Prostate gland (tissue), 2 donors: Measurements from ENCODE around the gene WTAP. TPM values are rescaled to one million over a fixed set of nuclear protein-coding genes. Genes with fewer than 3 reads are reported as not detected.
A peak's percentile ranks its signal among the peaks of the same experiment; 100 is the strongest.
"Not testable (repeated sequence)": the region's sequence is repeated elsewhere in the genome, so short reads cannot be mapped to it uniquely, and the experiment has no call there.

Experiments
- DNase-seq: peaks from one replicate; pipeline ENCODE4 v3.0.0-alpha.2; 2019; ENCODE audit warnings: low spot score
- H3K27ac ChIP-seq, 2 donors: fragments of 200-600 bp; sonication (generic); 2 replicates each; pipeline ENCODE4 v1.5.1; 2017 to 2019
- H3K27me3 ChIP-seq: fragments of 200-600 bp; sonication (generic); replicated peaks from 2 replicates; pipeline ENCODE4 v1.5.1; 2019; ENCODE audit not compliant: insufficient read depth
- H3K36me3 ChIP-seq, 2 donors: fragments of 200-600 bp; sonication (generic); 1 replicate in 1 of 2; 2 replicates in 1 of 2; pipeline versions ENCODE4 v1.5.1 to v1.8.1; 2017 to 2019
- H3K4me1 ChIP-seq: fragments of 200-600 bp; sonication (generic); replicated peaks from 2 replicates; pipeline ENCODE4 v1.5.1; 2019
- H3K4me3 ChIP-seq, 2 donors: fragments of 200-600 bp; sonication (generic); 2 replicates each; pipeline ENCODE4 v1.5.1; 2017 to 2019
- H3K9me3 ChIP-seq: fragments of 200-600 bp; sonication (generic); 2 replicates; pipeline ENCODE4 v1.5.1; 2017
- POLR2A ChIP-seq: fragments of 450-650 bp; IDR thresholded peaks from one replicate; pipeline ENCODE4 v1.6.1; 2016; ENCODE audit warnings: antibody characterized with exemption, mild to moderate bottlenecking
- POLR2AphosphoS5 ChIP-seq: sonication (generic); formaldehyde crosslinking; IDR thresholded peaks from one replicate; pipeline ENCODE4 v1.6.1; 2017; ENCODE audit warnings: antibody characterized with exemption
- WGBS: methylation state at CpG from one replicate; pipeline ENCODE4 v1.1.5; 2018; 5-methylcytosine and 5-hydroxymethylcytosine counted together
- intact Hi-C: fragments of 100-400 bp; cut with DNase I; formaldehyde crosslinking; loops from one replicate; pipeline ENCODE4 v1.14.2; 2022
- total RNA-seq, 2 donors: library from RNA; depleted of rRNA; stranded (reverse); fragments of >200 nt; gene quantifications; one replicate each; pipeline ENCODE4 v1.1.0, GENCODE V29; 2016
- TF ChIP-seq, protein P1 (sequence below), 4 experiments: fragments of 200-600 bp in 2 of 4; fragments of 450-650 bp in 2 of 4; sonication (generic) in 2 of 4; IDR thresholded peaks; 1 replicate in 3 of 4; 2 replicates in 1 of 4; pipeline ENCODE4 v1.5.1; 2016 to 2019; ENCODE audit warnings: antibody characterized with exemption in 4 of 4, mild to moderate bottlenecking in 2 of 4, moderate library complexity in 2 of 4

WTAP gene
- total RNA-seq, 2 donors from 2014 or later, result 84.1 to 99.3 TPM

GRCh38 chr6:159719287-159719686, 8.0 kb upstream of the WTAP start:
- peaks cover 3% of the 10 kb centered on the region for H3K4me1 ChIP-seq
- WGBS, result 98% methylated on average over 7 of the region's 7 CpGs

DNA sequence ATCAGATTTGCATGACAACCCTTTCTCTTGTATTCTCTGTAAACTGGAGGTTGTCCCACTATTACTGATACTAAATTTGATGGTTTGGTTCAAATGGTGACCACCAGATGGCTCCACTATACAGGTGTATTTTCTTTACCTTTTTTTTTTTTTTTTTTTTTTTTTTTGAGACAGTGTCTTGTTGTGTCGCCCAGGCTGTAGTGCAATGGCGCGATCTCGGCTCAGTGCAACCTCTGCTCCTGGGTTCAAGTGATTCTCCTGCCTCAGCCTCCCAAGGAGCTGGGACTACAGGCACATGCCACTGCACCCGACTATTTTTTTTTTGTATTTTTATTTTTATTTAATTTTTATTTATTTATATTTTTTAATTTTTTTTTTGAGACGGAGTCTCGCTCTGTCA, 6.6 kb upstream of the WTAP start:
- WGBS, result 72% methylated on average over 7 of the region's 7 CpGs
- DNase-seq, result peak; percentile 49
- no peak overlapping the region for H3K27ac ChIP-seq
- no peak overlapping the region for H3K4me3 ChIP-seq
- H3K27me3 ChIP-seq, result no peaks in the 10 kb centered on the region
- H3K9me3 ChIP-seq, result no peaks in the 10 kb centered on the region
- H3K4me1 ChIP-seq, result peaks cover 8% of the 10 kb centered on the region
- TF ChIP-seq, protein P1, sequence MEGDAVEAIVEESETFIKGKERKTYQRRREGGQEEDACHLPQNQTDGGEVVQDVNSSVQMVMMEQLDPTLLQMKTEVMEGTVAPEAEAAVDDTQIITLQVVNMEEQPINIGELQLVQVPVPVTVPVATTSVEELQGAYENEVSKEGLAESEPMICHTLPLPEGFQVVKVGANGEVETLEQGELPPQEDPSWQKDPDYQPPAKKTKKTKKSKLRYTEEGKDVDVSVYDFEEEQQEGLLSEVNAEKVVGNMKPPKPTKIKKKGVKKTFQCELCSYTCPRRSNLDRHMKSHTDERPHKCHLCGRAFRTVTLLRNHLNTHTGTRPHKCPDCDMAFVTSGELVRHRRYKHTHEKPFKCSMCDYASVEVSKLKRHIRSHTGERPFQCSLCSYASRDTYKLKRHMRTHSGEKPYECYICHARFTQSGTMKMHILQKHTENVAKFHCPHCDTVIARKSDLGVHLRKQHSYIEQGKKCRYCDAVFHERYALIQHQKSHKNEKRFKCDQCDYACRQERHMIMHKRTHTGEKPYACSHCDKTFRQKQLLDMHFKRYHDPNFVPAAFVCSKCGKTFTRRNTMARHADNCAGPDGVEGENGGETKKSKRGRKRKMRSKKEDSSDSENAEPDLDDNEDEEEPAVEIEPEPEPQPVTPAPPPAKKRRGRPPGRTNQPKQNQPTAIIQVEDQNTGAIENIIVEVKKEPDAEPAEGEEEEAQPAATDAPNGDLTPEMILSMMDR (IDR thresholded peaks at IDR 0.05), result peak in 3 of 4 experiments; percentile 33 to 64 (median 44)
- TF ChIP-seq POLR2AphosphoS5, result peak; percentile 20
- no peak for TF ChIP-seq POLR2A
- no peaks in the 10 kb centered on the region for H3K36me3 ChIP-seq
- intact Hi-C loops, result loop anchor here (10.0 kb wide), 1 partner anchor 714 kb away; no protein-coding TSS in a partner anchor

More at GRCh38 chr6:159719287-159719686, 8.0 kb upstream of the WTAP start:
- Histone ChIP-seq H3K27ac (peak overlapping the region in 1 of 2 donors; percentile 93), H3K27me3 (no peaks in the 10 kb centered on the region), H3K36me3 (no peaks in the 10 kb centered on the region), H3K4me3 (no peak overlapping the region), H3K9me3 (no peaks in the 10 kb centered on the region)
- TF ChIP-seq POLR2AphosphoS5 (no peak), POLR2A (no peak)
- TF ChIP-seq, protein P1 (IDR thresholded peaks at IDR 0.05), result no peak
- no peak for DNase-seq
- intact Hi-C loops, result no loop called here

DNA sequence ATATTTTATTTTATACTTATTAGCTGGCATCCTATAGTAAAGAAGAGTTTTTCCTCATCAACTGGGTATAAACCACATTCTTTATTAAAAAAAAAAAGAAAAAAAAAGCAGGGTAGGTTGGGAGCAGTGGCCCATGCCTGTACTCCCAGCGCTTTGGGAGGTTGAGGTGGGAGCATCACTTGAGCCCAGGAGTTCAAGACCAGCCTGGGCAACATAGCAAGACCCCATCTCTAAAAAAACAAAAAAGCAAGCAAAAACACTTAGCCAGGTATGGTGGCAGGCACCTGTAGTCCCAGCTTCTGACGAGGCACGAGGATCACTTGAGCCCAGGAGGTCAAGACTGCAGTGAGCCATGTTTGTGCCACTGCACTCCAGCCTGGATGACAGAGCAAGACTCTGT, 5.3 kb upstream of the WTAP start:
- WGBS, result 95% methylated on average over 3 of the region's 3 CpGs

DNA sequence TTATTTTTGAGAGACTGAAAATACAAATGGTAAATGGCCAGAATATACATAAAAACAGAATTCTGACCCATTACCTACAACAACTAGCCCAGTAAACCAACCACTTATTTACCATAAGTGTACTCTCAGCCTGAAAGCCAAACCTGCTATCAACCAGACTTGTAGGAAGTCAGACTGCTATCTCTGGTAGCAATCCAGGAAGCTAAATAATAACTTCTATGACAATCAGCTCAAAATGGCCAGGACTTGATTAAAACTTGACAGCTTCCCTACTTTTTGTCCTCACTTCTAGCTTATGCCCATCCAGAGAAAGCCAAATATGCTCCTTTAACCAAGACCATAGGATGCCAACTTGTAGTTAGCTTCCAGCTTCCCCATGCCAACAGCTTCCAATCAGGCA, 4.7 kb upstream of the WTAP start:
- no peaks in the 10 kb centered on the region for H3K9me3 ChIP-seq
- TF ChIP-seq POLR2AphosphoS5, result no peak
- TF ChIP-seq, protein P1 (IDR thresholded peaks at IDR 0.05), result no peak
- TF ChIP-seq POLR2A, result no peak
- intact Hi-C loops, result loop anchor here (10.0 kb wide), 1 partner anchor 712 kb away; no protein-coding TSS in a partner anchor
- H3K36me3 ChIP-seq, result no peaks in the 10 kb centered on the region
- no peaks in the 10 kb centered on the region for H3K27me3 ChIP-seq
- H3K4me1 ChIP-seq, result peaks cover 5% of the 10 kb centered on the region
- no peak overlapping the region for H3K4me3 ChIP-seq
- DNase-seq, result no peak
- no peak overlapping the region for H3K27ac ChIP-seq

More for the DNA sequence above, 5.3 kb upstream of the WTAP start:
- not testable (repeated sequence) for H3K9me3 ChIP-seq, H3K4me1 ChIP-seq, DNase-seq, H3K27me3 ChIP-seq, H3K4me3 ChIP-seq, H3K27ac ChIP-seq, H3K36me3 ChIP-seq
- intact Hi-C loops, result loop anchor here (10.0 kb wide), 1 partner anchor 713 kb away; no protein-coding TSS in a partner anchor

DNA sequence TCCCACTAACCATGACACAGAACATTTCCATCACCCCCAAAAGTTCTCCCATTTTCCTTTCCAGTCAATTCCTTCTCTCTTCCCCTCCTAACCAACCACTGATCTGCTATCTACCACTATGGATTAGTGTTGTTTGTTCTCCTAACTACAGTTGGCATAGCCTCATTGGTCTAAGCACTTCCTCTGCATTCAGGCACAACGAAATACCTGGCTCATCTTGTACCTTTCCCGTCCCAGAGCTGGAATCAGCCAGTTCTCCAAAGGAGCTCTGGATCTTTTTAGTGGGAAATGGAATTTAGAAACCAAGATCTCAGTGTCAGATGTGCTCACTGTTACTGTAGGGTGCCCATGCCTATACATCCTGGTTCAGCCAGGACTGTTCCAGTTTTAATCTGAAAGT, 4.0 kb upstream of the WTAP start:
- 68% methylated on average over 2 of the region's 2 CpGs for WGBS
- intact Hi-C loops, result loop anchor here (10.0 kb wide), 1 partner anchor 712 kb away; no protein-coding TSS in a partner anchor
- TF ChIP-seq POLR2A, result no peak
- TF ChIP-seq, protein P1 (IDR thresholded peaks at IDR 0.05), result no peak
- no peak for TF ChIP-seq POLR2AphosphoS5
- Histone ChIP-seq H3K4me3 (no peak overlapping the region), H3K36me3 (no peaks in the 10 kb centered on the region), H3K4me1 (peaks cover 5% of the 10 kb centered on the region), H3K27ac (no peak overlapping the region), H3K9me3 (no peaks in the 10 kb centered on the region), H3K27me3 (no peaks in the 10 kb centered on the region)
- no peak for DNase-seq
